IPS-15b (cell line): ENCODE results near the gene VANGL1.

Source experiments
- H3K27me3 ChIP-seq: one replicate; pipeline ENCODE4 v1.6.1; 2013; ENCODE audit warnings: low read length; ENCODE audit not compliant: control insufficient read depth, insufficient read depth
- H3K36me3 ChIP-seq: one replicate; pipeline ENCODE4 v1.6.1; 2013; ENCODE audit warnings: low read length; ENCODE audit not compliant: control insufficient read depth, insufficient read depth
- H3K4me1 ChIP-seq: one replicate; pipeline ENCODE4 v1.6.1; 2013; ENCODE audit warnings: mild to moderate bottlenecking, low read length; ENCODE audit not compliant: control insufficient read depth, insufficient read depth
- H3K4me3 ChIP-seq: one replicate; pipeline ENCODE4 v1.5.1; 2013; ENCODE audit warnings: low read depth, low read length
- H3K9ac ChIP-seq: one replicate; pipeline ENCODE4 v1.6.1; 2013; ENCODE audit warnings: low read depth, mild to moderate bottlenecking, low read length
- H3K9me3 ChIP-seq: one replicate; pipeline ENCODE4 v1.6.1; 2013; ENCODE audit warnings: mild to moderate bottlenecking, low read length; ENCODE audit not compliant: control insufficient read depth, insufficient read depth

The VANGL1 gene

GRCh38 chr1:115641762-115642167 is at the start of gene VANGL1:
TSS of gene VANGL1 (plus strand) at chr1:115641970. CDS start at chr1:115651414, 9,444 bp downstream.
- Histone ChIP-seq H3K36me3 (no peaks in the 10 kb centered on the region), H3K9ac (peak within 1 kb of the TSS; percentile 79), H3K27me3 (peaks cover 3% of the 10 kb centered on the region), H3K4me3 (peak within 1 kb of the TSS; percentile 70), H3K4me1 (peaks cover 13% of the 10 kb centered on the region), H3K9me3 (no peaks in the 10 kb centered on the region)

DNA sequence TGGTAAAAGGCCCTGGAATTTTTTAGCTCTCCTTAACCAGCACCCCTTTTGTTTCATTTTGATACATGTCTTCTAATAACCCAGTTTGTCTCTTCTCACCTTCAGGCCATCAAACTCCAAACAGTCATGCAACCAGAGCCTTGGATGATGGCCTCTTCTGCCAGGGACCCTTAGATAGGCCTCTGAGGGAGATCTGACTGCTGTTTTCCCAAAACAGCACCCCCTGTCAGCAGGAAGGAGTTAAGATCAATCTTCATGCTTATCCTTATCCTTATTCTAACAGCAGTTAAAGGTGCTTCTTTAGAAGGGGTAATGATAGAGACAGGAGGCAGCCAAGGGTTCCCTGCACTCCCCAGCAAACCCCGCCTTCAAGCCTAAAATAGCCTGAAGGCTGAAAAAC is 49.5 kb upstream of the VANGL1 start:
- no peaks in the 10 kb centered on the region for H3K27me3 ChIP-seq
- H3K9me3 ChIP-seq: peaks cover 2% of the 10 kb centered on the region
- H3K4me3 ChIP-seq: no peak overlapping the region
- H3K36me3 ChIP-seq: no peaks in the 10 kb centered on the region
- no peak overlapping the region for H3K9ac ChIP-seq
- no peaks in the 10 kb centered on the region for H3K4me1 ChIP-seq

DNA sequence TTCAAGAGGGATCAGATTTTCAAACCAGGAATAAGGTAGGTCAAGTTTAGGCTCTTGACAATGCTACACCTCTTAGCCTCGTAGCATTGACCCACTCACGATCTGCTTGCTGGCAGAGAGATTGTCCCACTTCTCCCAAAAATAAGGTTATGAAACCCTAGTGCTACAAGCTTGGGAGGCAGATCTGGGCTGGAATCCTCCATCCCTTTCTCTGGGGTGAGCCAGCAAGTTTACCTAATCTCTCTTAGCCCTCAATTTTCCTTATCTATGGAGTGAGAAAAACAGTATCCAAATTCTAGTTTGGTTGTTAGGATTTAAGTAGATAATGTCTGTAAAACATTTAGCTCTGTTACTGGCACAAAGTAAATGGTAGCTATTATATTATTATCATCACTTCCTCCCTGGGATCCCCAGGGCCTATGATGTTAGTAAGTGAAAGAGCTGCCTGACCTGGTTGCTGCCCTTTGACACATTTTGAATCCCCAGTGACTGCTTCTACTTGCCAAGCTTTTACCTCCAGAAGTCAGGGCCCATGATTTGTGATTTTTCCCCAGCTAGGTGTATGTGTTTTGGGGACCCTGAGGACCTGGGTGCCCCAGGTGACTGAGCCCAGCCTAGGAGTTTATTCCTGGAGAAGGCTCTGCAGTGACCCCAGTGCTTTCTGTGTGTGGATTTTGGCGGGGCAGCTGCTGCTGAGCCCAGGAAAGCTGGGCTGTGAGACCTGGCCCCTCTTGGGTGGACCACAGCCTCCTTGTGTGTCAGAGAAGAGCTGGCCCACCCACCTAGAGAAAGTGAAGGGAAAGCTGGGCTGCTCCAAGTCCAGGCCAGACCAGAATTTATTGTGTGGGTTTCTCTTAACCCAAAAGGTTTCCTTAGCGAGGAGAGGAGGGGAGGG is 48.2 kb upstream of the VANGL1 start:
- Histone ChIP-seq H3K9ac (no peak overlapping the region), H3K4me3 (no peak overlapping the region), H3K36me3 (no peaks in the 10 kb centered on the region), H3K4me1 (no peaks in the 10 kb centered on the region), H3K9me3 (no peaks in the 10 kb centered on the region), H3K27me3 (no peaks in the 10 kb centered on the region)

GRCh38 chr1:115594600-115594999 is 47.2 kb upstream of the VANGL1 start:
- no peaks in the 10 kb centered on the region for H3K36me3 ChIP-seq
- H3K27me3 ChIP-seq: no peaks in the 10 kb centered on the region
- H3K9ac ChIP-seq: no peak overlapping the region

DNA sequence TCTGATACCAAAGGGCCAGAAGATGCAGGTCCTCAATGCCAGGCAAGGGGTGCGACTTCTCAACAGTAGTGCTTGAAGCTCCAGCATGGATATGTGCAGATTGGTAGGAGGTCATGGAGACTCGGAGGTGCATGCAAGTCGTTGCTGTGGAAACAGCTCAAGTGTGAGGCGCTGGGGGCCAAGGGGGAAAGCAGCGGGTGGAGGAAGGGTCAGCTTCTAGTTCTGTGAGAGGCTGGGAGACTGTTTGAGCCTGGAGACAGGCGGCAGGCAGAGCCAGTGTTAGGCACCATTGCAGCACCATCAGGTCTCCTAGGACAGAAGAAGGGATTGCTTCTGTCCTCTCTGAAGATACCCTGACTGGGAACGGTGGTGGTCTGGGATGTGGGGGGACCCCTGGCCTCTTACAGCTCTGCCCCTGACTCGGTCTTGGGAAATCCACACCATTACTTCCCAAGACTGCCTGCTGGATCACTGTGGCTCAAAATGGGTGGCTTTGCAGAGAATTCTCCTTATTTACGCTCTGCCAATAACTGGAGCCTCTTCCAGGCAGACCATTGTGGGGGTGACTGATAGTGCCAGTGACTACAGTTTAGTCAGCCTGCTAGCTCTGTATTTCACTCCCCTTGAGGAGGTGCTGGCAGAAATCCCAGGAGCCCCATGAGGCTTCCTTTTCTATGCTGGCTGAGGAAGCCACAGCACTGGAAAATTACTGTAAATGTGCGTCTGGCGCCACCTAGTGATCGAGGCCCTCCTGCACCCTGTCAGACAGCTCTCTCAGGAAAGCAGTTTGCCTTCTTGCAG is 46.3 kb upstream of the VANGL1 start:
- Histone ChIP-seq H3K9me3 (no peaks in the 10 kb centered on the region), H3K27me3 (no peaks in the 10 kb centered on the region), H3K36me3 (no peaks in the 10 kb centered on the region), H3K4me3 (no peak overlapping the region), H3K9ac (no peak overlapping the region), H3K4me1 (no peaks in the 10 kb centered on the region)

More at GRCh38 chr1:115594600-115594999, 47.2 kb upstream of the VANGL1 start:
- no peaks in the 10 kb centered on the region for H3K4me1 ChIP-seq
- H3K9me3 ChIP-seq: no peaks in the 10 kb centered on the region
- no peak overlapping the region for H3K4me3 ChIP-seq

GRCh38 chr1:115596080-115596780 is 45.5 kb upstream of the VANGL1 start:
- no peaks in the 10 kb centered on the region for H3K9me3 ChIP-seq
- no peak overlapping the region for H3K9ac ChIP-seq
- H3K4me3 ChIP-seq: no peak overlapping the region
- no peaks in the 10 kb centered on the region for H3K4me1 ChIP-seq
- no peaks in the 10 kb centered on the region for H3K27me3 ChIP-seq
- no peaks in the 10 kb centered on the region for H3K36me3 ChIP-seq

DNA sequence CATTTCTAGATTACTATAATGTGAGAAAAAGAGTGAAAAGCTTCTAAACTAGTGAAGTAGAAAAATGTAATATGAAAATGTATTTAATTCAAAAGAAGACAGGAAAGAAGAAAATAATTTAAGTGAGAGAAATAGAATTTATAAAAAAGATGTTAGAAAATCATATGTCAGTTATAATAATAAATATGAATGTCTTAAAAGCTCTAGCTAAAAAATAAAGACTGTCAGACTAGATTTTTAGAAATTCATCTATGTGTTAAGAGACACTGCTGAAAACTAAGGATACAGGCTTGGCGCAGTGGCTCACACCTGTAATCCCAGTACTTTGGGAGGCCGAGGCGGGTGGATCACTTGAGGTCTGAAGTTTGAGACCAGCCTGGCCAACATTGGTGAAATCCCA is 37.3 kb upstream of the VANGL1 start:
- Histone ChIP-seq H3K4me3 (no peak overlapping the region), H3K36me3 (no peaks in the 10 kb centered on the region), H3K4me1 (no peaks in the 10 kb centered on the region), H3K27me3 (no peaks in the 10 kb centered on the region), H3K9me3 (no peaks in the 10 kb centered on the region), H3K9ac (no peak overlapping the region)

DNA sequence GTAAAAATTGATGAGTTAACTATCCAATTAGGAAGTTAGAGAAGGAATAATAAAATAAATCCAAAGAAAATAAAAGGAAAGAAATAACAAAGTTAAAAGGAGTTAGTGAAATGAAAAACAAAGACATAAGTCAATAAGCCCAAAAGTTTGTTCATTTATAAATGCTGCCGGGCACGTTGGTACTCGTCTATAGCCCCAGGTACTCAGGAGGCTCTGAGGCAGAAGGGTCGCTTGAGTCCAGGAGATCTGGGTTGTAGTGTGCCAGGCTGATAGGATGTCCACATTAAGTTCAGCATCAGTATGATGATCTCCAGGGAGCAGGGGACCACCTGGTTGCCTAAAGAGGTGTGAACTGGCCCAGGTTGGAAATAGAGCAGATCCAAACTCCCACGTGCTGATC is 35.5 kb upstream of the VANGL1 start:
- Histone ChIP-seq H3K4me1 (no peaks in the 10 kb centered on the region), H3K4me3 (no peak overlapping the region), H3K27me3 (no peaks in the 10 kb centered on the region), H3K9me3 (no peaks in the 10 kb centered on the region), H3K9ac (no peak overlapping the region), H3K36me3 (no peaks in the 10 kb centered on the region)

- Histone ChIP-seq H3K4me3 (no peak overlapping the region), H3K4me1 (no peaks in the 10 kb centered on the region), H3K36me3 (no peaks in the 10 kb centered on the region), H3K9ac (no peak overlapping the region), H3K9me3 (no peaks in the 10 kb centered on the region), H3K27me3 (no peaks in the 10 kb centered on the region)
Observed at GRCh38 chr1:115609021-115609420, 32.7 kb upstream of the VANGL1 start.

DNA sequence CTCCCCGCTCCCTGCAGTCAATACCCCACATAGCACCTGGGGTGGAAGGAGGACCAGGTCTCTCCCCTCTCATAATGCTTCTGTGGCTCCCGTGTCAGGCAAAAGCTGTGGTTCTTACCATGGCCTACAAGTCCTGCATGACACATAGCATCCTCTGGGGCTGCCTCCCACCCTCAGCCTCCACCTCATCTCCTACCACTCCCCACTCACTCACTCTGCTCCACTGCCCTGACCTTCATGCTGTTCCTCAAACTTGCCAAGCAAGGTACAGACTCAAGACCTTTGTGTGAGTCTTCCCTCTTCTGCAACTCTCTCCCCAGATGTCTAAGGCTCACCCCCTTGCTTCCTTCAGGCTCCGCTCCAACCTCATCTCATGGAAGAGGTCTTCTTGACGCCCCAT is 28.0 kb upstream of the VANGL1 start:
- Histone ChIP-seq H3K9ac (no peak overlapping the region), H3K9me3 (no peaks in the 10 kb centered on the region), H3K27me3 (no peaks in the 10 kb centered on the region), H3K4me3 (no peak overlapping the region), H3K4me1 (no peaks in the 10 kb centered on the region), H3K36me3 (no peaks in the 10 kb centered on the region)

DNA sequence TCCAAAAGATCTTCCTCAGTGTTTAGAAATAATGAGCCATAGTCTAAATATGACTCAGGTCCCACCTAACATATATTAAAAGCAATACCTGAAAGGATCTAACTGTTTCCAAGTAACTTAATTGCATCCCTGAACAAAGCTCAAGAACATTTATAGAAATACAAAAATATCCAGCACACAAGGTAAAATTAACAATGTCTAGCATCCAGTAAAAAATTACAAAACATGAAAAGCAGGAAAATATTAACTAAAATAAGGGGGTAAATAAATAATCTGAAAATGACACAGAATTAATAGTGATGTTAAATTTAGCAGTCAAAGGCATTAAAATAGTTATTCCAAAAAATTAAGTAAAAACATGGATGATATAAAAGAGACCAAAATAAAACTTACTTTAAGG is 21.3 kb upstream of the VANGL1 start:
- Histone ChIP-seq H3K27me3 (no peaks in the 10 kb centered on the region), H3K9ac (no peak overlapping the region), H3K4me3 (no peak overlapping the region), H3K36me3 (no peaks in the 10 kb centered on the region), H3K9me3 (no peaks in the 10 kb centered on the region), H3K4me1 (no peaks in the 10 kb centered on the region)
